Transverse colon (tissue), 4 donors: ENCODE measurements around the gene RAET1E.

Experiments used
- CTCF ChIP-seq, 5 experiments: fragments of 200-600 bp in 3 of 5; fragments of 450-650 bp in 2 of 5; sonication (generic) in 3 of 5; IDR thresholded peaks; 1 replicate in 2 of 5; 2 replicates in 3 of 5; pipeline ENCODE4 v1.5.1; 2016 to 2017; ENCODE audit warnings: antibody characterized with exemption in 5 of 5, inconsistent platforms in 3 of 5, mild to moderate bottlenecking in 2 of 5, moderate library complexity in 1 of 5
- POLR2A ChIP-seq: fragments of 450-650 bp; IDR thresholded peaks from one replicate; pipeline ENCODE4 v1.6.1; 2016; ENCODE audit warnings: antibody characterized with exemption, mild to moderate bottlenecking, moderate library complexity
- POLR2AphosphoS5 ChIP-seq, 3 donors: sonication (generic); formaldehyde crosslinking; IDR thresholded peaks; one replicate each; pipeline ENCODE4 v1.6.1; 2016; ENCODE audit warnings: antibody characterized with exemption in 3 of 3

DNA sequence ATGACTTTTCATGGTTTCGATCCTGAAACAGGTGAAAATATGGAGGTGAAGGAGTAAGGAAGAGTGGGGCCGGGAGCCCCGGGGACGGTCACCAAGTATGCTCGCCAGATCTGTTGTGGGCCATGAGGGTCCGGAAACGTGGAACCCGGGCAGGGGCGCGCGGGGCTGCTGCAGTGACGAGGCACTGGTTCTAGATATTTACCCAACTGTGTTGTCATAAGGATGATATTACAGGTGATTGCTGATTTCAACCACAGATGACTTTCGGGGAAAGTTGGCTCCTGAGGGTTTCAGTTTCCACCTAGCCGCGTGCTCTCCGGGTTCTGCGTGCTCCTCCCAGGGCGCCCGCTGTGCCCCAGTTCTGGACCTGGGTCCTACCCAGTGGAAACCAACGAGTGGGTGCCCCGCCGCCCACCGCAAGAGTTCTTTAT lies 12.8 kb upstream of the RAET1E start:
- TF ChIP-seq CTCF (IDR thresholded peaks at IDR 0.05) = no peak
- no peak for TF ChIP-seq POLR2A
- TF ChIP-seq POLR2AphosphoS5 (IDR thresholded peaks at IDR 0.05) = no peak
